ENCODE measurements around the gene MBNL1. TPM values are rescaled to one million over a fixed set of nuclear protein-coding genes. Genes with fewer than 3 reads are reported as not detected.

The MBNL1 gene
- total RNA-seq = 100 to 1,000 TPM; 261 to 429 (median 389) TPM

DNA sequence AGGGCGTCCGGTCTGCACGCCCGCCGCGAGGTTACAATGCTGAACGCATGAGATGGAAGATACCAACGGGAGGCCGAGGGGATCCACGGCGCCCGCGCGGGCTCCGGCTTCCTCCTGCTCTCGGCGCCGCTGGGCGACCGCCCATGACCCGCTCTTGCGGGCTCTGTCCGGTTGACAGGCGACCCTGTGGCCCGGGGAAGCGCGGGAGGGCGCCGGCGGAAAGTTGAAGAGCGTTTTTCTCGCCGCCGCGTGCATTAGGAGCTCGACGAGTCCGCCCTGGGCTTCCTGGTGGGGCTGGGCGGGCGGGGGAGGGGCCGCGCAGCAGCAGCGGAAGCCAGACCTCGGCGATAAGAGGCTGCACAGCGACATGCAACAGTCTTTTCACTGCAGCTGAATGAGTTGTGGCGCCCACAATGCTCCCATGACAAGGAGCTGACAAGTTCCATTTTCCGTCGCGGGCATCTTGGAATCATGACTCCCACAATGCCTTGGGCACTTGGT lies at the start of gene MBNL1:
Gene MBNL1 (plus strand): TSS at position 375 of the 501 bp plus-strand sequence. CDS start 31,265 bp downstream, outside the sequence.
- peak within 1 kb of the TSS; percentile 98 to 100 (median 99) for H3K27ac ChIP-seq
- H3K27me3 ChIP-seq = no peaks in the 10 kb centered on the region
- peak; percentile 91 to 96 (median 91) for DNase-seq
- no peak for TF ChIP-seq CTCF (IDR thresholded peaks at IDR 0.05)
- peak; percentile 70 to 77 for TF ChIP-seq POLR2A (IDR thresholded peaks at IDR 0.05)
- H3K4me3 ChIP-seq = peak within 1 kb of the TSS; percentile 83 to 99 (median 90)
- H3K36me3 ChIP-seq = no peaks in the 10 kb centered on the region
- peaks cover 0 to 30% (median 9%) of the 10 kb centered on the region in 4 donors for H3K4me1 ChIP-seq
- H3K9me3 ChIP-seq = no peaks in the 10 kb centered on the region

DNA sequence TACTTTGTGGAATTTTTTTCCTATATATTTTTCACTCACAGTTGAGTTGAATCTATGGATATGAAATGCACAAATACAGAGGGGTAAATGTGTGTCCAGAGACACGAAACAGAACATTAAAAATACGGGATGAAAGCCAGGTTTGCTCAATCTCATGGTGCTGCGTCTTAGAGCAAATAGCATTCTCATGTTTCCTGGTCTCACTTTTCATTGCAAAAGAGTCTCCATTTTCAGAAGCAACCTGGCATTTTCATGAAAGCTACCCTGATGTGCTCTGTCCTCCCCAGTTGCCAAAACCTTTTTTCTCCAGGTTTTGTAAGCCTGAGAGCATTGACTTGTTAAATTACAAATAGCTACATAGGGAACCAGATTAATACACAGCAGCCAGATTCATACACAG lies 49.5 kb upstream of the MBNL1 start:
- no peaks in the 10 kb centered on the region for H3K9me3 ChIP-seq
- TF ChIP-seq POLR2A (IDR thresholded peaks at IDR 0.05) (no peak), CTCF (IDR thresholded peaks at IDR 0.05) (no peak)
- no peak overlapping the region for H3K4me3 ChIP-seq
- H3K27me3 ChIP-seq = no peaks in the 10 kb centered on the region
- H3K36me3 ChIP-seq = no peaks in the 10 kb centered on the region
- peak overlapping the region in 1 of 4 donors; percentile 33 for H3K27ac ChIP-seq
- DNase-seq = no peak
- peaks cover 0 to 2% (median 0%) of the 10 kb centered on the region in 4 donors for H3K4me1 ChIP-seq

DNA sequence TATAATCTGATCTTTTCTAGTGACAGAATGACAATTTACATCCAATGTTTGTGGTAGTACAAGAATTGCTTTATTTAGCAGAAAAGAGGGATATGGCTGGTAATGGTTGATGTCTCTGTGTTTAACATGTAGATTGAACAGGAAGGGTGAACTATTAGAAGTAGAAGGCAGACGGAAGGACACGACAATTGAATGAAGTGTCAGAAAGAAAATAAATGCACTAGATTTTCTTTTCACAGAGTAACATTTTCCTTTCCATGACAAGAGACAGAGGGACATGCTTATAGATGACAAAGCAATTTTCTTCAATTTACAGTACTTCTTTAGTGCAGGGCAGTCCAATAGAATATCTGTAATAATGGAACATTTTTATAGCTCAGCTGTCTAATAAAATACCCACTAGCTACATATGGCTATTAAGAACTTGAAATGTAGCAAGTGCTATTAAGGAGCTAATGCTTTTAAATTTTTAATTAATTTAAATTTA lies 48.9 kb upstream of the MBNL1 start:
- DNase-seq = no peak
- Histone ChIP-seq H3K27me3 (no peaks in the 10 kb centered on the region), H3K4me1 (peaks cover 0 to 2% (median 0%) of the 10 kb centered on the region in 4 donors), H3K36me3 (no peaks in the 10 kb centered on the region), H3K4me3 (no peak overlapping the region), H3K27ac (peak overlapping the region in 1 of 4 donors; percentile 33), H3K9me3 (no peaks in the 10 kb centered on the region)
- TF ChIP-seq POLR2A (IDR thresholded peaks at IDR 0.05) (no peak), CTCF (IDR thresholded peaks at IDR 0.05) (no peak)

DNA sequence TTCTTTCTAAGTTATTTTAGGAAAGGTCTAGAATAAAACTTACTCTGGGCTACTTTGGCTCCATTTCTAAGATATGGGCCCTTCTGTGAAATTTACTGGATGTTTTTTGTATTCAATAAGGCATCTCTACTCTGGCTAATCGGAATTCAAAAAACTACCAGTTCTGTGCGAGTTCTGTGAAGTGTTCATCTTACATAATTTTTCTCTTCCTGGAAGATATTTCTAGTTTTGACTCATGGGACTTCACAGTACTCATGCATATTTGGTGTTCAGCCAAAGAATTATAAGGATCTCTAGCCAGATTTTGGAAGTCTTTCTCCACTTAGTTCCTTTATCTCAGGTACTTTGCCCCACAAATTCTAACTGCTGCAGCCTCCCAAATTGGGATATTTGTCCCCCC lies 46.4 kb upstream of the MBNL1 start:
- no peaks in the 10 kb centered on the region for H3K9me3 ChIP-seq
- H3K4me3 ChIP-seq = no peak overlapping the region
- peaks cover 0 to 2% (median 0%) of the 10 kb centered on the region in 4 donors for H3K4me1 ChIP-seq
- H3K27ac ChIP-seq = peak overlapping the region in 1 of 4 donors; percentile 52
- H3K36me3 ChIP-seq = no peaks in the 10 kb centered on the region
- no peaks in the 10 kb centered on the region for H3K27me3 ChIP-seq
- TF ChIP-seq POLR2A (IDR thresholded peaks at IDR 0.05) = no peak
- DNase-seq = no peak

GRCh38 chr3:152225201-152225600 lies 43.5 kb upstream of the MBNL1 start:
- DNase-seq = no peak
- no peaks in the 10 kb centered on the region for H3K36me3 ChIP-seq
- H3K4me1 ChIP-seq = peaks cover 0 to 2% (median 0%) of the 10 kb centered on the region in 4 donors

More at GRCh38 chr3:152225201-152225600, 43.5 kb upstream of the MBNL1 start:
- Histone ChIP-seq H3K4me3 (no peak overlapping the region), H3K27ac (no peak overlapping the region), H3K27me3 (no peaks in the 10 kb centered on the region), H3K9me3 (no peaks in the 10 kb centered on the region)
- TF ChIP-seq POLR2A (IDR thresholded peaks at IDR 0.05) (no peak), CTCF (IDR thresholded peaks at IDR 0.05) (no peak)
